HK-2 (cell line): ENCODE data around the gene MICAL2.

Experiments used
- DNase-seq: peaks from one replicate; pipeline ENCODE4 v3.0.0-alpha.2; 2018; ENCODE audit not compliant: unreplicated experiment

The MICAL2 gene

DNA sequence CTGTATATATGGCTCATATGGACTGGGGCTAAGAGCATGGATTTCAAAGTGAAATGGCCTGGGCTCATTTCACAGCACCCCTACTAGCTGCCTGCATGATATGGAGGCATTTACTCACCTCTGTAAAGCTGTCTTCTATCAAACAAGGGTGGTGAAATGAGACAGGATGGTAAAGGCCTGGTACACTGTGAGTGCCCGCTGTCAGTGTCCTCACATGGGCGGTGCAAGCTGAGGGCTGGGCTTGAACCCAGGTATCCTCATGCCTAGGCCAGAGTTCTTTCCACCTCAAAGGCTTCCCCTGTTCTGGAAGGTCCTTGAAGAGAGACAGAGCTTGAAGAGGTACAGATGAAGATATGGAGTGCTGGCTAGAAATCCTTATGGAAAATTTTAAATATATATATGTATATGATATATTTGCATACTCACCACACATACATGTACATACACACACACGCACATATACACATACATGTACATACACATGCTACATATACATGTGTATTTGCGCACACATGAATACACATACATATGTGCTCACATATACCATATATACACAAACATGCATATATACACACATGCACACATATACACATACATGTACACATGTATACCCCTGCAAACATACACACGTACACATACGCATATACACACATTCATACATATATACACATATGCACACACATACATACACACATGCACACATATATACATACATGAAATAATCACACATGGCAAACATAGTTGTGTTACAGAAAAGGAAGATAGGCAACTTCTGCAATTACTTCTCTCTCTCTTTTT is 44.7 kb downstream of the MICAL2 start:
- DNase-seq: no peak

DNA sequence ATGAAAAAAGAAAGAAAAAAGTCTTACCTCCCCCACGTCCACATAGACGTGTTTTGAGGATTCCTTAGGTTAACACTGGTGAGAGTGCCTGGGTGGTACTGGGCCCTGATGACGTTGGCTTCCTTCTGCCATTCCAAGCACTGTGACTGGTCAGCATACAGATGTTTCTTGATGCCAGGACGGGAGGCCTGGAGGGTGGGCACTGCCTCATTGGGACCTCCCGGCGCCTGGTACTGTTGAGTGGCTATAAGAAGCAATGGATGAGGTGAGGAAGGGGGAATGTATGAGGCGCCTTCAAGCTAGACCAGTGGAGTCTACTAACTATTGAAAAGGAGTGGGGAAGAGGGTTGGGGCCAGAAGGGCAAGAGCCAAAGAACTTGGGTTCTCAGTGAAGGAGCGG is 45.3 kb downstream of the MICAL2 start:
- DNase-seq: no peak

DNA sequence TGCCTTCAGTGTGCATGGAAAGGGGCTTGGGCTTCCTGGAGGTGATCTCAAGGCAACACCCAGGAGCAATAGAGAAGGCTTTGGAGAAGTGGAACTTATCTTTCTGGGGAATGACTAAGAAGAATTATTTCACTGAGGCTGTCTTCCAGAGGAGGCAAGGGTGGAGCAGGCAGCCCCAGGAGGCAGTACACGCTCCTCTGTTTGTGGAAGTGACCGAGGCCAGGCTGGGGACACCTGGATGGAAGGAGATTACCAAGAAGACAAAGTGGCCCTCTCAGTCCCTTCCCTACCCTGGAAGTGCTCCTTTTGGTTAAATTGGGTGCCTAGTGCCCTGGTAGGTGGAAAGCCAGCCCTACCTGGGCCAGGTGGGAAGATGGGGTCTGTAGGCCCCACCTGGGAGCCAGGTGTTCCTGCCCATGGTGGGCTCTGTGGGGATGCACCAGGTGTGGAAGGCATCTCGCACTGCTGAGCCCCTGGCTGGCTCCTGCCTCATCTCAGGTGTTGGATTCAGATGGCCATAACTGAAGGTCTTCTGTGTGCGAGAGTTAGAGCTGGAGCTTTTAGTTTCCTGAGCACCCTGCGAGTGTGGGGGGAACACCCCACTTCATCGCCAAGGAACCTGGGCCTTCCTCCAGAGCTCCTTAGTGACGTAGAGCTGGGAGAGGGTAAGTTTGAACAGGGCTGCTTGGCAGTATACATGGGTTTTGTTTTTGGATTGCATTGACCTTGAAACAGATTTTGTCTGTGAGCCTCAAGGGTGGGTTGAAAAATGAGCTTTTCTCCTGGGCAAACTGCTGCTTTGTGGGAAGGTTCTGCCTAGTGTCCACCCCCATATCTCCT is 46.1 kb downstream of the MICAL2 start:
- no peak for DNase-seq

DNA sequence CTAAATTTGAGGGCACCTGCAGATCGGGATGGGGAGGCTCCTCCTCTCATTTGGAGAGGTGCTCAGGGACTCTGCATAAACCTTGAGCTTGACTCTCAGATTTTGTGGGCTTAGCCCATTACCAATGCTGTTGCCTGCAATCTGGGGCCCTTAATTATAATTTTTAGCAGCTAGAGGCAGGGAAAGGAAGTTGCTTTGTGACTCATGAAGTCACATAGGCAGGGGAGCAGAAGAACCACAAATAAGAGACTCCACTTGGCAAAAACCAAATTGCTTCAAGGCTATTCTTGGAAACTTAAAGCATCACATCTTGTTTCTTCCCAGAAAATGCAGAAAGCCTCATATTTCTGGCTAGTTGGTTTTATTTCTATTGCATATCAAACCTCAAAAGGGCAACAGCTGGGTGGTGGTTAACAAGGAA is 46.9 kb downstream of the MICAL2 start:
- no peak for DNase-seq

DNA sequence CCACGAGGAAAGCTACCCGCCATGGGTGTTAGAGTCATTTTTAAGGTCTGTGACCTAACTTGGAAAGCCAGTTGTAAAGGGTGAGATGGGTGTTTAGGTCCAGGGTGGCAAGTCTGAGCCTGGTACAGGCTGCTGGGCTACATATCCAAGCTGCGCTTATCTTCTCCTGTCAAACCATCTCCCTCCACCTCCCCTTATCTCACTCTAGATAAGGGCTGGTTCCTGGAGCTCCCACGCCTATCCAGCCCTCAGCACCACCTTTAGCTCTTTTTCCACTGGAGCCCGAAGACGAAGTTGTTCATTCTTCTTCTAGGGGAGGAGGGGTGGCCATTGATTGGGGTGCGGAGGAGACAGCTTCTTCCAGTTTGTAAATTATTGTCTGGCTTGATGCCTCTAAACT is 48.5 kb downstream of the MICAL2 start:
- no peak for DNase-seq

DNA sequence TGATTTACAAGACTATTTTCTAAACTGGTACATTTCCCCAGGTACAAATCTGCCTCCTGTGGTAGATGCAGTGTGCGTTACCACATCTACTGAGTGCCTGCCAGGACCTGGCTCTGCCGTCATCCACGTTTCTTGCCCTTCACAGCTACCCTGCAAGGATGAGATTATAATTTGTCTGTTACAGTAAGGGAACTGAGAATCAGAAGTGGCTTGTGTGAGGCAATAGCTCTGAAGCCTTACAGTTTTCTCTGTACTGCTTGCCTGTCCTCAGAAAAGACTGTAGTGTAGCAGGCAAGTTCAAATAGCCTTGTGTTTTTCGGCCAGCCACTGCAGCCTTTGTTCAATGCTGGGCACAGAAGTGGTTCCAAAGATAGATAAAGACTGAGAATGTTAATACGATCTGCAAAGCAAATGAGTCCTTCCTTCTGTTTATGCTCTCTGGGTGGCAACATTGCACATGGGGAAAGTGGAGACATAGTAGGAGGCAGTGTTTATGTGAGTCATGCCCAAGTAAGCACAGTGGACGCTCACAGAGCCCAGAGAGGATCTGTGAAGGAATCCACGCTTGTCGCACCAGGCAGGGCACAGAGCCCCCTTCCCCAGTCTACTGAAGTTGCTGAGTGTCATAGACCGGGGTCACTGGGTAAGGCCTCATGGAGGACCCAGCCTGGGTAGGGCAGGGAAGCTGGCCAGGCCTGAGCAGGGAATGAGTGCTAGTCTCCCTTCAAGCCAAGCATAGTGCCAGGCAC is 49.1 kb downstream of the MICAL2 start:
- DNase-seq: no peak

DNA sequence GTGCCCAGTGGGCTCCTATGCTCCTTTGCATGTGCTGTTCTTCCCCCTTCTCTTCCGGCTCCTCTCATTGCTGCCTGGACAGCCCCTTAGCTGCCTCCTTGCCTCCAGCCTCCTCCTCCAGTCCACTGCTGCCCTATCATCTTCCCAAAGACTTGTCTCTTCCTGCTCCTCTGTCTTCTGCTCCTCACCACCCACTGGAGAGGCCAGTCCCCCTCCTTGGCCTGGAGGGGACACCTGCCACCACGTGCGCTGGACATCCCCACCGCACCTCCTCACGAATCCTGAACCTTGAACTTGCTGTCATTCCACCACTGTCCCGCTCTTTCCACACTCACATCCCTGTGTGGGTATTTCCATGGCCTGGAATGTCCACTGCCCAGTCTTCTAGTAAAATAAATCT is 49.8 kb downstream of the MICAL2 start:
- DNase-seq: no peak

DNA sequence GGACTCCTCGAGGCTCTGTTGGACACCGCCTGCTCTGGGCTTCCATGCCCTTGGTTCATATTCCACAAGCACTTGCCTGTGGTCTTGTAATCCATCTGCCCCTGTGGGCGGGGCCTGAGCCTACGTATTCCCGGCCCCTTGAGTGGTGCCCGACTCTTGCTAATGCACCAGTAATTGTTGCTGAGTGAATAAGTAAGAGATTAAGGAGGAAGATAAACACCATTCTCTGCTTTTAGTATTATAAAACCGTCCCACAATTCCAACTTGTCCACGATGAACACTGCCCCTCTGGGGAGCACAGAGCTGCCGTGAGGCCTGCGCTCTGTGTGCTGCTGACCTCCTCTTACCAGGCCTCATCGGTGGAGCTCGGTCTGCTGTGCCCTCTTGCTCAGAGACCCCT is 50.3 kb downstream of the MICAL2 start:
- DNase-seq: peak; percentile 55

DNA sequence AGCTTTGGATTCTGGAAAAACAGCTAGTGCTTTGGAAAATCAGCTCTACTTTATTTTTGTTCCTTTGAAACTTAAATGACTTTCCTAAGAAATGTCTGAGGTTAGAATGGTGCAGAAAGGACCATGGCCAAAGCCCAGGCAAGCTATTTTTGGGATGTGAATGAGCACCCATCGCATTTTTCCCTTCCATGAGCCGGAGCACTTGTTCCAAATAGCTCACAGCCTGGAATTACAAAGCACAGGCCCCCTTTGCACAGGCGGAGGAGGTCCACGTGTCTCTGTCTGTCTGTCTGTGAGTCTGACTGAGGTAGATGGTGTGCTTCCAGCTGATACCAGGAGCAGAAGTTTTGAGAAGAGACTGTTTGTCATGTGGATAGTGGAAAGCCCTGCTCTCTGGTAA is 50.7 kb downstream of the MICAL2 start:
- no peak for DNase-seq

DNA sequence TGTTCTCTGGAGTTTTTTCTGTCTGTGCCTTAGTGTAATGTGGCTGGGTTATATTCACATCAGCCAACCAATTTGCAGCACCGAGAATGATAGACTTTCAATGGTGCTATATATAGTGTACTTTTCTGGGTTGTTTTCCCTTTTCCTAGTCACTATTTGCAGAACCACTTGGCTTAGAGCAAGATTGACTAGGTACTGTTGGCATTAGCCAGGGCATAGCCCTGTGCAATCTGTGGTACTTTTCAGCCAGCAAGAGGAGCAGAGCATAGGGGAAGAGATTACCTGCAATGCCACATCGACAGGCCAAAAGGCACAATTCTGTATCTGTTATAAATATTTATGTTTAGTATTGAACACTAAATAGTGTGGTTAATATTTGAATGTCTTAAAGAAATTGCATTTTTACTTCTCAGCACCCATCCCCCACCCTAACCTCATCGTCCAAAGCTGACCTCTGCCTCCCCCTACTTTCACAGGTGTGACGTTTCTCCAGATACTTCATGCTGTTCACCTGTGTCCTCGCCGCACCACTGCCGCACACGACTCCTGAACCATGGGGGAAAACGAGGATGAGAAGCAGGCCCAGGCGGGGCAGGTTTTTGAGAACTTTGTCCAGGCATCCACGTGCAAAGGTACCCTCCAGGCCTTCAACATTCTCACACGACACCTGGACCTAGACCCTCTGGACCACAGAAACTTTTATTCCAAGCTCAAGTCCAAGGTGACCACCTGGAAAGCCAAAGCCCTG is 51.4 kb downstream of the MICAL2 start:
- DNase-seq: no peak

DNA sequence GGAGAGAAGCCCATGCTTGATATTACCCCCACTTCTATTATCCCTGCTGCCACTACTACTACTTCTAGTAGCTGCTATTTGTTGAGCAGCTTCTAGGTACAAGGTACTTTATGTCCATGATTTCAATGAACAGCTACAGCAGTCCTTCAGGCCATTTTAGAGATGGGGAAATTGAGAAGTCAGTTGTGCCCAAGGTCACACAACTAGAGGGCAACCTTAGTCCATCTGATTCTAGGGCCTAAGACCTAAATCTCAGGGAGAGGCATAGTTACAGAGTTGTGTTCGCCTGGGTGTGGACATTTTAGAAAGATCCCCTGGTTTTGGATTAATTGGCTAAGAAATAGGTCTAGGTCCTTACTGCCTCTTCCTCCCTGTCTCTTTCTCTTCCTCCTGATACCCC is 52.3 kb downstream of the MICAL2 start:
- no peak for DNase-seq

DNA sequence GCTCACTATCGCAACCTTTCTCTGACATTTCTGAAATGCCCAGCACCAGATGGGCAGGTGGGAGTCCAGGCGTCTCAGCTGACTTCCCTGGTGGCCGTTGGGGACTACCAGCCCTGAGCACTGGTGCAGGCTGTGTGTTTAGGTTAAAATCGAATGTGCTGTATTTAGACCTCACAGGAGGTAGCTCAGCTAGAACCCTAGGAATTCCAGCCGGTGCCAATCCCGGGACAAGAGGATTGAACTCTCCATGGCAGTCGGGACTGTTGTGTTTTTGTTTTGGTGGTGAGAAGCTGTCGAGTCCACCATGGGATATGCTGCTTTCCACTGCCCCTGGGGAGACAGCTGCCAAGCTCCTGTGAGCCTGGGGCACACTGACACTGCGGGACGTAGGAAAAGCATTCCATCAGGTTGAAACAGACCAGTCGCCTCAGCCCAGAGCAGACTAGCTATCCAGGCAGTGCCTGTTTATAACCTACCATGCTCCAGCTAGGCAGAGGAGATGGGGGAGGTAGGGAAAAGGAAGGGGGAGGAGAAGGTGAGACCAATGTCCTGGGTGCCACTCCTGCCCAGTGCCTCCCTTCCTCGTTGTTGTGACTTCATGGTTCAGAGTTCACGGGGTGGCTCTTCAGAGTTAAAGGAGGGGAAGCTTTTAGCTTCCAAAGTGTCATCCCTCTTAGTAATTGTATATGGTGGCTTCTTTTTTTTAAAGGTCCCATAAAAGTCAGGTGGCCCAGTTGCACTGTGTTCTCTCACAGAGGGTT is 53.0 kb downstream of the MICAL2 start:
- no peak for DNase-seq

DNA sequence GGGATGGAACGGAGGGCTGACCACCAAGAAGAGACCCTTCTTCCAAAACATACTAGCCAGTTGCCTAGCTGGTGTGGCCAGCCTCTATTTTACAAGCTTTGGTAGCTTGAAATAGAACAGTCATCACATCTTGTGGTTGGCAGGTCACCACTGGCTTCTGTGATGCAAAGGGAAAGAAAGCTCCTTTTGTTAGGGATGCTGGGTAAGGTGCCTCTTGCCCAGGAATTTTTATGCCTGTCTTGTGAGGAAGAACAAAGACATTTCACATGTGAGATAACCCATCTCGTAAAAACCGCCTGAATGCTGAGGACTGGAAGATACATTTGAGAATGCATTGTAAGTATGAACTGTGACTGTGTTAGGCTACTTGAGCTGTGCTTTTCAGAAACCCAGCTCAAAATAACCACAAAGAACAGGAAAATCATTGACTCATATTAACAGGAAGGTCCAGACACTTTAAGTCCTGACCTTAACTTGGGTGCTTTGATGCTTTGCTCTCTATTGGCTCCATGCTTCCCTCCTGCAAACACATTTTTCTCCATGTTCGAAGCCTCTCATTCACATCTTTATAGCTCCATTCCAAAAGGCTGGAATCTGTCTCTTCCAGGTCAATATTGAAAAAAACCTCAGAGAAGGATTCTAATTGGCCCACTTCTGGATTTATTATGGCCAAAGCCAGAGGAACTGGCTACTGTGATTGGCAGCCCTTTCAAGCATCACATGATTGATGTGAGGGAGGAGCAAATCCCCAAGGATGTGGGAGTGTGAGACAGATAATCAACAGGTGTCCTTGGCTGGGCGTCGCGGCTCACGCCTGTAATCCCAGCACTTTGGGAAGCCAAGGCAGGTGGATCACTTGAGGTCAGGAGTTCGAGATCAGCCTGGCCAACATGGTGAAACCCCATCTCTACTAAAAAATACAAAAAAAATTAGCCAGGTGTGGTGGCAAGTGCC is 53.9 kb downstream of the MICAL2 start:
- no peak for DNase-seq

DNA sequence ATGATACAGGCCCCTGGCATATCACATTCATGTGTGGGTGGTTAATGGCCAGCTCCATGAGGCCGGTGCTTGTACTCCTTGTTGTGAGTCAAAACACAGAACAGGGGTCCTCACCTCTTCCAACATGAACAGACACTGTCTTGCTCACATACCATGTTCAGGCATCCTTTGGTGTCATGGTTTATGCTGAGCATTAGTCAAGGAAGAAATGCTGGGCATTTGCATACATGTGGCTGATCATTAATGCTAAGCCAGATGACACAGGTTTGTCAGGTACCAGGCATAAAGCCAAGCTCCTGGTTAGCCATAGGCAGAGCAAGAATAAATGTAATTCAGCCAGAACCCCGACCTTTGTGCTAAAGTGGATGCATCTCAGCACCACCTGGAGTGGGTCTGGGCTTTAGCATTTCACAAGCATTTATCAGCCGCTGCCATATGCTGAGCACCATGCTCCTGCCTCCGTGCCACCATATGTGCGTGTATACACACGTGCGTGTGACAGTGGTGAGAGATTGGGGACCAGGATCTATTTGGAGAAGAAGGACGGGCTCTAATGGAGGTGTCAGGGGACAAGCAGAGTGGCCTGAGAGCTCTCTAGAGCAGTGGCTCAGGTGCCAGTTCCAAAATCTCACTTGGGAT is 55.0 kb downstream of the MICAL2 start:
- no peak for DNase-seq

DNA sequence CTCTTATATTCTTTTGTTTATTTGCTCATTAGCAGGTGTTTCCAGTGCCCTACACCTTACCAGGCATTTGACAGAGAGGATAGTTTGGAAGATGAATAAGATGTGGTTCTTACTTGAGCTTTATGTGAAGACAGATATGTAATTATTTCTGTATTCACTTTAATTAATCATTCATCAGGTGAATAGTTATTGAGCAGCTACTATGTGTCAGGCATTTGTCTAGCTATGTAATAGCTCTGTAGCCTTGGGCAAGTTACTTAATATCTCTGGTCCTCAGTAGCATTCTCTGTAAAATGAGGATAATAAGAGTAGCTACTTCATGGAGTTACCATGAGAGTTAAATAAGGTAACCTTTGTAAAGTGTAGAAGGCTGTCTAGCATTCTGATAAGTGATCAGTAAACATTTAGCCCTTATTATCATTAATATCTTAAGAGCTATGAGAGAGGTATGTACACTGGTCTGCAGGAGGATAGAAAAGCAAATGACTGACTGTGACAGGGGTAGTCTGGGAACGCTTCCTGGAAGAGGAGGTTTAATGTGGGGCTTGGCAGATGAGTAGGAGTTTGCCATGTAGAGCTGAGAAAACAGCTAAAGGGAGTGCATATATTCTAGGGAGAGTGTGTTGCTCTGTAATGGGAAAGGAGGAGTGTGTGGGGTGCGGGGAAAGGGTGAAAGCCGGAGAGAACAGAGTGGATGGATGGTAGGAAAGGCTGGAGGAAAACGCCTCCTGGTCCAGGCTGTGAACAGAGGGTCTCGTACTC is 56.1 kb downstream of the MICAL2 start:
- no peak for DNase-seq

DNA sequence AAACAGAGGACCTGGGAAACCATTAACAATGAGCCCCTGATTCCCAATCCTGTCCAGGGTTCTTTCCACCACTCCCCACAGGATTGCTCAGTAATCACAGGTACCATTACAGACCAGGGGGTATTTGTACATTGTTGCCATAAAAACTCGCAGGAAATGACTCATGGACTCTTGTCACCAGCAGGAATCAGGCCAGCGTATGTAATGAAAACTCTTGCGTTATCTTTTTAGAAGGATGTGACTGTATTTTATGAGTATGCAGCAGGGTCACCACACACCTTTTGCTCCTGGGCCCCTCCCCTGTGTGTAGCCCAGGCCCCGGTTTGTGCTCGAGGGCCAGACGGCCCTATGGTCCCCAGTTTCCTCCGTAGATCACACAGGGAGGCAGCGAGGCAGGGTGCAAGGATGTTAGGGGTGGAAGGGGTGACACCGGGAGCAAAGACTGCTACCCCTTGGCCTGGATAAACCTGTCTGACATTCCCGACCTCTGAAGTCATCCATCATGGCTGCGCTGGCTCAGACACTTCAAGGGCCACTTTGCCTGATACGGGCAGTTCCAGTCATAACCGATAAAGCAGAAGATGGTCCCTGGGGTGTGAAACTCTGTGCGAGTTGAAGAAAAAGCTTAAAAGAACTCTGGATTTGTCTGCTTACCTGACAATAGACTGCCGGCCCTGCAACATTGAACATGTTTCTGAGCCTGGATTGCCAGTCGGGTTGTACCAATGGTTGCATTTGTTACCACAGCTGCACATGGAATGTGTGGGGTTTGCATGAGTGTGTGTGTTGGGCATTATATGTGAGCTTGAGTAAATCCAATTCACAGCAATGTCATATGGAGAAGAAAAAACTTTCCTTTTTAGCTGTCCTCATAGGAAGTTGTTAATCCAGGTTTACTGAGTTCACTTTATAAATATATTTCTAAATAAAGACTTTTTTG is 56.9 kb downstream of the MICAL2 start:
- peak; percentile 68 for DNase-seq

DNA sequence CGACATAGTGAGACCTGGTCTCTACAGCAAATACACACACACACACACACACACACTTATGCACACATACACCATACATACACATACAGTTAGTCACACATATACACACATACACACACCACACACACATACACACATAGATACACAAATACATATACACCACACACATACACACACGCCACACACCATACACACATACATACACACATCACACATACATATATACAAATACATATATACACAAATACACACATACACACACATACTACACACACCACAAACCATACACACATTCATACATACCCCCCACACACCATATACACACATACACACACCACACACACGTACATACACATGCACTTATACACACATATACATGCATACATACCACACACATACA is 57.7 kb downstream of the MICAL2 start:
- no peak for DNase-seq
